Uterus (tissue), 2 donors: ENCODE measurements around the gene APOBEC3A.

Experiments
- CTCF ChIP-seq, 4 experiments: fragments of 200-600 bp in 2 of 4; fragments of 450-650 bp in 2 of 4; sonication (generic) in 2 of 4; IDR thresholded peaks; one replicate each; pipeline ENCODE4 v1.5.1; 2016 to 2019; ENCODE audit warnings: antibody characterized with exemption in 4 of 4, mild to moderate bottlenecking in 2 of 4, moderate library complexity in 1 of 4
- POLR2A ChIP-seq, 2 donors: fragments of 450-650 bp; IDR thresholded peaks; one replicate each; pipeline ENCODE4 v1.6.1; 2016; ENCODE audit warnings: antibody characterized with exemption in 2 of 2, mild to moderate bottlenecking in 1 of 2, moderate library complexity in 1 of 2

GRCh38 chr22:38921120-38921519 is 36.3 kb upstream of the APOBEC3A start:
- TF ChIP-seq CTCF (IDR thresholded peaks at IDR 0.05) (no peak), POLR2A (IDR thresholded peaks at IDR 0.05) (no peak)
